ENCODE measurements around the gene PLP1.
"Not testable (repeated sequence)": the region's sequence is repeated elsewhere in the genome, so short reads cannot be mapped to it uniquely, and the experiment has no call there.

PLP1 gene

GRCh38 chrX:103793545-103793940 is 16.9 kb downstream of the PLP1 start:
- no peak overlapping the region for H3K9ac ChIP-seq (ENCODE audit: low read depth in 1 of 2, low read length in 2 of 2)
- H3K27ac ChIP-seq (ENCODE audit: low read depth in 2 of 2, low read length in 2 of 2), result no peak overlapping the region
- H3K36me3 ChIP-seq (ENCODE audit: control insufficient read depth in 2 of 2, insufficient read depth in 2 of 2, low read length in 2 of 2), result no peaks in the 10 kb centered on the region
- H3K9me3 ChIP-seq (ENCODE audit: control insufficient read depth in 2 of 2, low read length in 2 of 2), result no peaks in the 10 kb centered on the region
- H3K4me3 ChIP-seq (ENCODE audit: low read length in 2 of 2), result no peak overlapping the region
- peaks cover 4 to 6% of the 10 kb centered on the region in 2 donors for H3K27me3 ChIP-seq (ENCODE audit: control insufficient read depth in 2 of 2, insufficient read depth in 2 of 2, low read length in 2 of 2)
- no peaks in the 10 kb centered on the region for H3K4me1 ChIP-seq (ENCODE audit: control insufficient read depth in 2 of 2, insufficient read depth in 2 of 2, low read length in 2 of 2)

GRCh38 chrX:103794119-103794518 is 17.5 kb downstream of the PLP1 start:
- peaks cover 4% of the 10 kb centered on the region in 2 donors for H3K27me3 ChIP-seq (ENCODE audit: control insufficient read depth in 2 of 2, insufficient read depth in 2 of 2, low read length in 2 of 2)
- H3K4me1 ChIP-seq (ENCODE audit: control insufficient read depth in 2 of 2, insufficient read depth in 2 of 2, low read length in 2 of 2), result no peaks in the 10 kb centered on the region
- no peak overlapping the region for H3K9ac ChIP-seq (ENCODE audit: low read depth in 1 of 2, low read length in 2 of 2)
- no peaks in the 10 kb centered on the region for H3K36me3 ChIP-seq (ENCODE audit: control insufficient read depth in 2 of 2, insufficient read depth in 2 of 2, low read length in 2 of 2)
- H3K9me3 ChIP-seq (ENCODE audit: control insufficient read depth in 2 of 2, low read length in 2 of 2), result no peaks in the 10 kb centered on the region
- H3K27ac ChIP-seq (ENCODE audit: low read depth in 2 of 2, low read length in 2 of 2), result no peak overlapping the region
- H3K4me3 ChIP-seq (ENCODE audit: low read length in 2 of 2), result no peak overlapping the region

GRCh38 chrX:103797691-103798090 is 21.1 kb downstream of the PLP1 start:
- Histone ChIP-seq H3K4me1 (ENCODE audit: control insufficient read depth in 2 of 2, insufficient read depth in 2 of 2, low read length in 2 of 2) (no peaks in the 10 kb centered on the region), H3K27me3 (ENCODE audit: control insufficient read depth in 2 of 2, insufficient read depth in 2 of 2, low read length in 2 of 2) (peaks cover 0 to 4% of the 10 kb centered on the region in 2 donors), H3K9ac (ENCODE audit: low read depth in 1 of 2, low read length in 2 of 2) (no peak overlapping the region)

GRCh38 chrX:103800318-103800717 is 23.7 kb downstream of the PLP1 start:
- no peaks in the 10 kb centered on the region for H3K9me3 ChIP-seq (ENCODE audit: control insufficient read depth in 2 of 2, low read length in 2 of 2)
- H3K4me3 ChIP-seq (ENCODE audit: low read length in 2 of 2), result no peak overlapping the region
- no peak overlapping the region for H3K27ac ChIP-seq (ENCODE audit: low read depth in 2 of 2, low read length in 2 of 2)
- H3K36me3 ChIP-seq (ENCODE audit: control insufficient read depth in 2 of 2, insufficient read depth in 2 of 2, low read length in 2 of 2), result no peaks in the 10 kb centered on the region
- H3K4me1 ChIP-seq (ENCODE audit: control insufficient read depth in 2 of 2, insufficient read depth in 2 of 2, low read length in 2 of 2), result no peaks in the 10 kb centered on the region
- no peak overlapping the region for H3K9ac ChIP-seq (ENCODE audit: low read depth in 1 of 2, low read length in 2 of 2)
- H3K27me3 ChIP-seq (ENCODE audit: control insufficient read depth in 2 of 2, insufficient read depth in 2 of 2, low read length in 2 of 2), result peaks cover 0 to 4% of the 10 kb centered on the region in 2 donors

More at GRCh38 chrX:103797691-103798090, 21.1 kb downstream of the PLP1 start:
- H3K27ac ChIP-seq (ENCODE audit: low read depth in 2 of 2, low read length in 2 of 2), result no peak overlapping the region
- H3K36me3 ChIP-seq (ENCODE audit: control insufficient read depth in 2 of 2, insufficient read depth in 2 of 2, low read length in 2 of 2), result no peaks in the 10 kb centered on the region
- no peak overlapping the region for H3K4me3 ChIP-seq (ENCODE audit: low read length in 2 of 2)
- no peaks in the 10 kb centered on the region for H3K9me3 ChIP-seq (ENCODE audit: control insufficient read depth in 2 of 2, low read length in 2 of 2)

- Histone ChIP-seq H3K36me3 (ENCODE audit: control insufficient read depth in 2 of 2, insufficient read depth in 2 of 2, low read length in 2 of 2) (no peaks in the 10 kb centered on the region), H3K27ac (ENCODE audit: low read depth in 2 of 2, low read length in 2 of 2) (no peak overlapping the region), H3K9me3 (ENCODE audit: control insufficient read depth in 2 of 2, low read length in 2 of 2) (no peaks in the 10 kb centered on the region), H3K9ac (ENCODE audit: low read depth in 1 of 2, low read length in 2 of 2) (no peak overlapping the region), H3K27me3 (ENCODE audit: control insufficient read depth in 2 of 2, insufficient read depth in 2 of 2, low read length in 2 of 2) (peaks cover 0 to 5% of the 10 kb centered on the region in 2 donors), H3K4me1 (ENCODE audit: control insufficient read depth in 2 of 2, insufficient read depth in 2 of 2, low read length in 2 of 2) (no peaks in the 10 kb centered on the region), H3K4me3 (ENCODE audit: low read length in 2 of 2) (no peak overlapping the region)
Observed at GRCh38 chrX:103805860-103806259, 29.2 kb downstream of the PLP1 start.

- H3K4me3 ChIP-seq (ENCODE audit: low read length in 2 of 2), result no peak overlapping the region
- peaks cover 0 to 5% of the 10 kb centered on the region in 2 donors for H3K27me3 ChIP-seq (ENCODE audit: control insufficient read depth in 2 of 2, insufficient read depth in 2 of 2, low read length in 2 of 2)
- H3K9ac ChIP-seq (ENCODE audit: low read depth in 1 of 2, low read length in 2 of 2), result no peak overlapping the region
- H3K36me3 ChIP-seq (ENCODE audit: control insufficient read depth in 2 of 2, insufficient read depth in 2 of 2, low read length in 2 of 2), result no peaks in the 10 kb centered on the region
- no peaks in the 10 kb centered on the region for H3K4me1 ChIP-seq (ENCODE audit: control insufficient read depth in 2 of 2, insufficient read depth in 2 of 2, low read length in 2 of 2)
- H3K27ac ChIP-seq (ENCODE audit: low read depth in 2 of 2, low read length in 2 of 2), result no peak overlapping the region
- no peaks in the 10 kb centered on the region for H3K9me3 ChIP-seq (ENCODE audit: control insufficient read depth in 2 of 2, low read length in 2 of 2)
Observed at GRCh38 chrX:103806862-103807474, 30.3 kb downstream of the PLP1 start.

GRCh38 chrX:103811858-103812257 is 35.2 kb downstream of the PLP1 start:
- peaks cover 3 to 5% of the 10 kb centered on the region in 2 donors for H3K27me3 ChIP-seq (ENCODE audit: control insufficient read depth in 2 of 2, insufficient read depth in 2 of 2, low read length in 2 of 2)
- no peaks in the 10 kb centered on the region for H3K4me1 ChIP-seq (ENCODE audit: control insufficient read depth in 2 of 2, insufficient read depth in 2 of 2, low read length in 2 of 2)
- H3K4me3 ChIP-seq (ENCODE audit: low read length in 2 of 2), result no peak overlapping the region
- H3K9ac ChIP-seq (ENCODE audit: low read depth in 1 of 2, low read length in 2 of 2), result no peak overlapping the region
- no peaks in the 10 kb centered on the region for H3K9me3 ChIP-seq (ENCODE audit: control insufficient read depth in 2 of 2, low read length in 2 of 2)
- no peaks in the 10 kb centered on the region for H3K36me3 ChIP-seq (ENCODE audit: control insufficient read depth in 2 of 2, insufficient read depth in 2 of 2, low read length in 2 of 2)
- H3K27ac ChIP-seq (ENCODE audit: low read depth in 2 of 2, low read length in 2 of 2), result no peak overlapping the region

- H3K36me3 ChIP-seq (ENCODE audit: control insufficient read depth in 2 of 2, insufficient read depth in 2 of 2, low read length in 2 of 2); H3K9ac ChIP-seq (ENCODE audit: low read depth in 1 of 2, low read length in 2 of 2); H3K9me3 ChIP-seq (ENCODE audit: control insufficient read depth in 2 of 2, low read length in 2 of 2); H3K27ac ChIP-seq (ENCODE audit: low read depth in 2 of 2, low read length in 2 of 2); H3K4me3 ChIP-seq (ENCODE audit: low read length in 2 of 2); H3K4me1 ChIP-seq (ENCODE audit: control insufficient read depth in 2 of 2, insufficient read depth in 2 of 2, low read length in 2 of 2); H3K27me3 ChIP-seq (ENCODE audit: control insufficient read depth in 2 of 2, insufficient read depth in 2 of 2, low read length in 2 of 2): not testable (repeated sequence)
Observed at GRCh38 chrX:103817101-103817500, 40.5 kb downstream of the PLP1 start.

- H3K27me3 ChIP-seq (ENCODE audit: control insufficient read depth in 2 of 2, insufficient read depth in 2 of 2, low read length in 2 of 2), result peaks cover 0 to 3% of the 10 kb centered on the region in 2 donors
- no peak overlapping the region for H3K9ac ChIP-seq (ENCODE audit: low read depth in 1 of 2, low read length in 2 of 2)
- H3K4me3 ChIP-seq (ENCODE audit: low read length in 2 of 2), result no peak overlapping the region
- no peaks in the 10 kb centered on the region for H3K4me1 ChIP-seq (ENCODE audit: control insufficient read depth in 2 of 2, insufficient read depth in 2 of 2, low read length in 2 of 2)
- H3K9me3 ChIP-seq (ENCODE audit: control insufficient read depth in 2 of 2, low read length in 2 of 2), result no peaks in the 10 kb centered on the region
- no peaks in the 10 kb centered on the region for H3K36me3 ChIP-seq (ENCODE audit: control insufficient read depth in 2 of 2, insufficient read depth in 2 of 2, low read length in 2 of 2)
- no peak overlapping the region for H3K27ac ChIP-seq (ENCODE audit: low read depth in 2 of 2, low read length in 2 of 2)
Observed at GRCh38 chrX:103817502-103817901, 40.9 kb downstream of the PLP1 start.

GRCh38 chrX:103818842-103819619 is 42.4 kb downstream of the PLP1 start:
- H3K9me3 ChIP-seq (ENCODE audit: control insufficient read depth in 2 of 2, low read length in 2 of 2), result no peaks in the 10 kb centered on the region
- H3K4me1 ChIP-seq (ENCODE audit: control insufficient read depth in 2 of 2, insufficient read depth in 2 of 2, low read length in 2 of 2), result no peaks in the 10 kb centered on the region
- H3K36me3 ChIP-seq (ENCODE audit: control insufficient read depth in 2 of 2, insufficient read depth in 2 of 2, low read length in 2 of 2), result no peaks in the 10 kb centered on the region
- peaks cover 0 to 3% of the 10 kb centered on the region in 2 donors for H3K27me3 ChIP-seq (ENCODE audit: control insufficient read depth in 2 of 2, insufficient read depth in 2 of 2, low read length in 2 of 2)
- no peak overlapping the region for H3K27ac ChIP-seq (ENCODE audit: low read depth in 2 of 2, low read length in 2 of 2)
- no peak overlapping the region for H3K9ac ChIP-seq (ENCODE audit: low read depth in 1 of 2, low read length in 2 of 2)
- no peak overlapping the region for H3K4me3 ChIP-seq (ENCODE audit: low read length in 2 of 2)
